Measurements from ENCODE around the gene GRK5.

The GRK5 gene

DNA sequence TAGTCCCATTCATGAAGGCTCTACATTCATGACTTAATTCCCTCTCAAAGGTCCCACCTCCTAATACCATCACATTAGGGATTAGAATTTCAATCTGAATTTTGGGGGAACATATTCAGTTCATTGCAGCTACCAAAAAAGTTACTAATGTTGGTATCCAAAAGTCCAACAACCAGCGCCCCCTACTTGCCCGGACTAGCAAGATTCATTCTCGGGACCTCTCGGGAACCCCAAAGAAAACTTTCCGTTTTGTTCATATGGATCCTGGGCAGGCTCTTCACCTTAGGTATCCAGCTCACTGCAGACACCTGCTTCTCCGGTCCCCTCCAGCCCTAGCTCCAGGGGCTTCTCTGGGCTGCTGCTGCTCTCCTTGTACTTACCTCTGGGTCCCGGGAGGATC is 8.9 kb upstream of the GRK5 start:
- DNase-seq (ENCODE audit: low spot score): no peak

DNA sequence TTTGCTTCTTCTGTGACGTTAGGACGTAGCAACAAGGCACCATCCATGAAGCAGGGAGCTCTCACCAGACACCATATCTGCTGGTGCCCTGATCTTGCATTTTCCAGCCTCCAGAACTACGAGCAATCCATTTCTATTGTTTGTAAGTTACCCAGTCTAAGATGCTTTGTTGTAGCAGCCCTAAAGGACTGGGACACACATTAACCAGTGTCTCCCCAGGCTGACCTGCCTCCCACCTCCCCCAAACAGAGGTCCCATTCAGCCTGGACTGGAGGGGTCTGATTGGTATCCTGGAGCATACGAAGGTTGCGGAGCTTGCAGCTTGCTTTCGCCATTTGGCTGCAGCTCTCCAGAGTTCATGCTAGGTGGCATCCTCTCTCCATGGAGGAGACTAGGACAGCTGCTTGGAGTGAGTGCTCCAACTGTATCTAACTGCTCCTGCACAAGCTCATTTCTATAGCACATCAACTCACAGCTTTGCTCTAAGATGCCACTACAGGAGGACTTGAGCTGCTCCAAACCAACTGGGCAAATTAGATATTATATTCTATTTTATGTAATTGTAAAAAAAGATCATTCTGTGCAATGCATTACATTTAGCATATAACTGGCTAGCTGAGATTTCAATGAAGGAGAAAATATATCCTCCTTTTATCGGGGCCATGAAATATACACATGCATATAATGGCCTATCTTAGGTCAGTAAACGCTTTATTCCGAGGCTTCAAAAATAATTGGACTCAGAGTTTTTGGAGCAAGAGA is 8.0 kb upstream of the GRK5 start:
- DNase-seq (ENCODE audit: low spot score): peak; percentile 80

DNA sequence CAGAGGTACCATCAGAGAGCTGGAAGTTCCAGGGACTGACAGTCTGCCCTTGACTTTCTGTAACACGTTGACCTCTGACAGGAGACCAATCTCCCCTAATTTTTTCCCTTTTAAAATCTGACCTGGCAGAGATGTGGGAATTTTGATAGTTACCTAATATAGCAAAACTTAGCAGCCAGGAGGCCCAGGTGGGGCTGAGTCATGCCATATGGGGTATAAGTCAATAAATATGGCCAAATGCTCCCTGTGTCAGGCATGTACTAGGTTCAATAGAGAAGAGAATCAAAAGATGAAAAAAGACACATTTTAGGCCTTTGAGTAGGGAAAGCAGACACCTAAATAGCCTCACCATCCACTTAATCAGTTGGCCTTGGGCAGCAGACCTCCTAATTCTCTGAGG is 6.1 kb upstream of the GRK5 start:
- DNase-seq (ENCODE audit: low spot score): no peak

DNA sequence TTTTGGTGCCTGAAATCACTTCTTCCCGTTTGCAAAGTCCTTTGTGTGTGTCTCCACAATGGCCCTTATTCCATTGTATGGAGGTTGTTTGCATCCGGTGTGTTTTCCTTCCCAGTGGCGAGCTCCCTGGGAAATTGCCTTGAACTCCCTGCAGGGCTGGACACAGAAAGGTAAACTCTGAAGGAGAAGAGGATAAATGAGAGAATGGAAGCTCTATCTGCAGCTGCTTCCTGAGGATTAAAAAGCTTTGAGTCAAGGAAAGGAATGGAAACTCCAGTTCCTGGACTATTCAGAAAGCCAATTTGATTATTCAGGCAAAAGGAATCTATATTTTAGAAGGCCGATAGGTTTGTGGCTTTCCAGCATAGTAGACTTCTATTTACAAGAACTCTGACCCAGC is 4.4 kb upstream of the GRK5 start:
- no peak for DNase-seq (ENCODE audit: low spot score)

DNA sequence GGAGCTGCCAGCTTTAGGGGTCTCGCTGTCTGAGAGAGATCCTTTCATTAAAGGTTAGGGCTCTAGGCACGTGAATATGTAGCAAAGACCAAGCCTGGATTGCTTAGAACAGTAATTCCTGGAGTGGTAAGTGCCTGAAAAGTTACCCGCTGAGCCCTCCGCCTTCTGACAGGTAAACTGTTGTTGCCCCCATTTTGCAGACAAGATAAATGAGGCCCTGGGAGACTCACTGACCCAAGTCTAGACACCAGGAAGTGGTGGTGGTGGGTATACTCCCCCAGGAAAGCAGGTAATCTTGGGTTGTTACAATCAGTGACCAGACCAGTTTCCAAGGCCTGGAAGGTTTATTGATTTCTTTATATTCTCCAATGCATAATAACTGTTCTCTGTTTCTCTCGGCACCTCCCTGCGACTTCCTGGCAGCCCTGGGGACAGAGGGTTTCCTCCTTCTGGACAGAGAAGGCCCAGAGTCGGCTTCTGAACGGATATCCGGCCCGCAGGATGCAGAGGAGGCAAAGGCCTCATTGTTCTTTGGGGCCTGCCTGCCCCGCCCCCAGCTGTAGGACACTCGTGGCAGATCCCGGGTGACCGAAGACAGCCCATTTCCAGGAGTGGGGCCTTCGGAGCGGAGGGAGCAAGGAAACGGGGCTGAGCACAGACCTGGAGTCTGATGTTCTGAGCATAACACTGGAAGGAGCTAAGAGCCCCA is 1.3 kb upstream of the GRK5 start:
- no peak for DNase-seq (ENCODE audit: low spot score)

DNA sequence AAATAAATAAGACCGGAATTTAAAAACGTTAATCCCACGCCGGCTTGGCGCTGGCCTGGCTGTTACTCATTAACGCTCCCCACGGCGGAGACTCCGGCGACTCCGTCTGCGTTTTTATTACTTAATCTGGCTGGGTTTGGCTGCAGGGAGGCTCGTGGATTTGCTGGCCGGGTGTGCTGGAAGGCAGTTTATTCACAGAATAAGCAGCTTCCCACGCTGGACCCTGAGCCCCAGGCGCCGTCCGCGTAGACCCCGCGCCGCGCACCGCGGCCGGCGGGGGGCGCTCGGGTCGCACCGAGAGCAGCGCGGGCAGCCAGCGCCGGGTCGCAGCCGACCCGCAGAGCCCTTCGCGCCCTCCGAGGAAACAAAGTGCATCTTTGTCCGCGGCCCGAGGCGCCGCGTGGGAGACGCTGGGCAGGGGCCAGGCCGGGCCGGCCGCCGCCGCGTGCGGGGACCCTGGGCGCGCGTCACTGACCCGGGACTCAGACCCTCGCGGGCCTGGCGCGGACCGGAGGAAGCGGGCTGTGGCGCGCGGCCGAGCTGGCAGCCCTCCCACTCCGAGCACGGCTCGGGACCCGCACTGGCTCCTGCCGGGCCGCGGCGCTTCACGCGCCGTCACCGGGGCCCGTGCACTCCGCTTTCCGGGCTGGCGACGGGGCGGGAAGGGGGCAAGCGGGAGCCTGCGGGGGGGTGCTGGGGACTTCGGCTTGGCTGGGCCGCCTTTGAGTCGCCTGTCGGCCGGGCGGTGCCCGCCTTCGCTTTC is 587 bp upstream of the GRK5 start:
- DNase-seq (ENCODE audit: low spot score): peak; percentile 87

DNA sequence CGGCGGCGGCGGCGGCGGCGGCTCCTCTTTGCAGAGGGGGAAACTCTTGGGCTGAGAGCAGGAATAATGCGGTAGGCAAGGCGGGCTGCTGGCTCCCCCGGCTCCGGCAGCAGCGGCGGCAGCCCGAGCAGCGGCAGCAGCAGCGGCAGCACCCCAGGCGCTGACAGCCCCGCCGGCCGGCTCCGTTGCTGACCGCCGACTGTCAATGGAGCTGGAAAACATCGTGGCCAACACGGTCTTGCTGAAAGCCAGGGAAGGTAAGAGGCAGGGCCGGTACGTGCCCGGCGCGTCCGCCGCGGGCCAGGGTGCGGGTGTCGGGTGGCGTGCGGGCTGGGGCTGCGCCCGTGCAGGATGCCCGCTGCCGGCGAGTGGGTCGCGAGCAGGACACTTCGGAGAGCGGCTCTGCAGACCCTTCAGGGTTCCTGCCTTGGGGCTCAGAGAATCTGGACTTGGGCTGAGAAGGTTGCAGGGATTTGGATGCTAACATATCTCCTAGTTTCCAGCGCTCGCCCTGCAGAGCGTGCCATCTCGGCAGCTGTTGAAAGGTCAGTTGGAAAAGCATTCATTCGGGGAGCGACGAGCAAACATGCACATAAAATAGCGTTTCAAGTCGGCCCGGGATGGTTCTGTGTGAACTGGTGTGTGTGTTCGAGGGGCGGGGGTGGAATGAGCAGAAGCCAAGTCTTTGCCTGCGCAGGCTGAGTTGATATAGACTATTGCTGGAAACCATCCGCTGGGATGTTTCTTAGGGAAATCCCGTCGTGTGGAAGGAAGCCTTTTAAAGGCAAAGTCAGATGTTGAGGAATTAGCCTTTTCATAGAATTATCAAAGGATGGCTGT is 562 bp downstream of the GRK5 start:
- peak; percentile 24 for DNase-seq (ENCODE audit: low spot score)

DNA sequence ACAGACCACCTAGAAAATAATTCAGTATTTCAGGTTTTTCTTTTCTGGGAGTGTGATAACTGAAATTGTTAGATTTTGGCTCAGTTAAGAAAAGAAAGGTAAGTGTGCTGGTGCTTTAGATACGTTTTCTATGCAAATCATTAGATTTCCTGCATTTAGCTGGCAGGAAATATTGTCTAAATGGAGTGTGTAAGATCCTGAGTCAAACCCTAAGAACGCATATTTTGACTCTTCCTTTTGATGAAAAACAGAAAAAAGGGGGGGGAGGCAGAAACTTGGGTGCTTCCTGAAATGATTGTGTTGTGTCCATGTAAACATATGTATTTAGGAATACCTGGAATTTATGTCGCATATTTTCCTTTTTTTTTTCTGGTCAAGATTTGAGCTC is 1.2 kb downstream of the GRK5 start:
- DNase-seq (ENCODE audit: low spot score): no peak

DNA sequence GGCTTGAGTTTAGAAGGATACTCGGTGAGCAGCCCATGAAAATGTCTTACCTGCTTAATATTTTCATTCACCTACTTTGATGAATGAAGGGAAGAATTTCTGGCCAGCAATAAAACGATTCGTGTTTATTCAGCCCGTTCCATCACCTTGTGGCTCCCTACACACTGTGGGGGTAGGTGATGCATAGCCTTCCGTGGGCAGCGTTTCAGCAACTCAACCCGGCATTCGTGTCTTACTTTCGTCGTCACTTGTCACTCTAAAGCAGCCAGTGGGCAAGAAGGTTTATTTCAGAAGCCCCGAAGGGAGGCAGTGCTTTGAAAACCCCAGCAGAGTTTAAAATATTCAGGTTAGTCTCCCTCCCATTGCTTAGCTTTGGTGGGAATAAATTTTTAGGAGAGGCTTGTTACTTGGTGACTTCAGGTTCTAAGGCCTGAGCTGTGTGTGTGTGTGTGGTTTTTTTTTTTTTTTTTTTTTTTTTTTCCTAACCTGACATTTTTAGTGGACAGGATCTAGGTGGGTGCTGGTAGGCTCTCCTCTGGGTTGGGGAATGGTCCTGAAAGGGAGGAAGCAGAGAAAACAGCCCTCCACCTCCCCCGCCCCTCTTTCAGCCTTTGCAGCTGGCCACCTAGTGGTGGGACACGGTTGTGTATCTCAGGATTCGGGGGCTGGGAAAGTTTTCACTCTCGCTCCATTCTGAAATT is 1.8 kb downstream of the GRK5 start:
- peak; percentile 68 for DNase-seq (ENCODE audit: low spot score)

DNA sequence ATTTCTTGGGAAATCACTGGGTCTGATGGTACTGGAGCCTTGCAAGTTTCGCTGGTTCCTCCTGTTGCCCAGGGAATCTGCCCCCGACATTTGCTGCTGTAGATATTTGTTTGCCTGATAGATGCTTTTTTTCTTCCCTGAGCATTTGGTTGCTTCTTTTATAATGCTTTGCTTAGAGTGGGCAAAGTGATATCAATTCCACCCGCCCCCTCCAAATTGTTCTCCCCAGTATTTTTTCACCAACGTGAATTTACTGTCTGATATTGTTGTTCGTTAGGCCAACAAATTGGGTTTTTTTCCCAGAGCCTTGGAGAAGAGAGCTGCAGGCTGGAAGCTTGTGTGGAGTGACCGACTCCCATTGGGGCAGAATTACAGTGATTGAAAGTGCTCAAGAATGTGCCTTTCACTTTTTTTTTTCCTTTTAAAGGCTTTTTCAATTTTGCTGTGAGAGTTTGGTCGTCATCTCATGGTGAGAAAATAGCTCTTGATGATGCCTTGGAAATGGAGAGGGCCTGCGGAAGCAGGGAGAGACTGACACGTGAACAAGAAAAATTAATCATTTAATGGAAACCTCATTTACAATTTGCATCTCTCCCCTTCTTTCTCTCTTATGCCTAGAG is 2.5 kb downstream of the GRK5 start:
- no peak for DNase-seq (ENCODE audit: low spot score)

DNA sequence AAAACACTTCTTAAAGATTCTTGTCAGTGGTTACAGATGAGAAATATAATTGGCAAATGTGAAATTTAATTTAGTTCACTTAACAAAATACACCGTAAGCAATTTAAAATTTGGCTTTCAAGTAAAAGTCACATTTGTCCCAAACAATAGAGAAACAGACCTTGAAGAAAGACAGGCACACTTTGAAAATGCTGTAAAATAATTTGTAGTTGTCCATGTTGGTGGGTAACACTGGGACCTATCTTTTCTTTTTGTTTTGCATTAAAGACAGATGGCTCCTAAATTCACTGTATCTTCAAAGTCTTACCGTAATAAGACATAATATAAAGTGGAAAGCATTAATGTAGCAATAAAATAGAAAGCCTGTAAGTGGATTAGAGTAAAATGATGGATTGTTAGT is 3.3 kb downstream of the GRK5 start:
- DNase-seq (ENCODE audit: low spot score): no peak

DNA sequence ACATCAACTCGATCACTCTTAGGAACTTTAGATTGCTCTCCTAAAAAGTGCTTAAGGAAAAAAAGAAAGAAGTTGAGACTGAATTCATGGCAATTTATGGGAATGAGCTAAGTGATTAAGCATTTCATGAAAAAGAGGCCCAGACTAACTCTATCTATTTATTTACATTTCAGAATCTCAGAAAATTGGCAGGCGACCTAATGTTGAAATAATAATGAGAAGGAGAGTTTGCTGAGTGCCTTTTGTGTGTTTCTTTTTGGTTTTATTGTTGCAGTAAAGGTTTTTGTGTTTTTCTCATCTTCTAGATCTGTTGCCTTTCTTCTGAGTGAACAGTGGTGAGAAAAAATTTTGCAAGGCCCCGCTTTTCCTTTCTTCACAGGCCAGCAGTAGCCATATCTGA is 3.8 kb downstream of the GRK5 start:
- no peak for DNase-seq (ENCODE audit: low spot score)

DNA sequence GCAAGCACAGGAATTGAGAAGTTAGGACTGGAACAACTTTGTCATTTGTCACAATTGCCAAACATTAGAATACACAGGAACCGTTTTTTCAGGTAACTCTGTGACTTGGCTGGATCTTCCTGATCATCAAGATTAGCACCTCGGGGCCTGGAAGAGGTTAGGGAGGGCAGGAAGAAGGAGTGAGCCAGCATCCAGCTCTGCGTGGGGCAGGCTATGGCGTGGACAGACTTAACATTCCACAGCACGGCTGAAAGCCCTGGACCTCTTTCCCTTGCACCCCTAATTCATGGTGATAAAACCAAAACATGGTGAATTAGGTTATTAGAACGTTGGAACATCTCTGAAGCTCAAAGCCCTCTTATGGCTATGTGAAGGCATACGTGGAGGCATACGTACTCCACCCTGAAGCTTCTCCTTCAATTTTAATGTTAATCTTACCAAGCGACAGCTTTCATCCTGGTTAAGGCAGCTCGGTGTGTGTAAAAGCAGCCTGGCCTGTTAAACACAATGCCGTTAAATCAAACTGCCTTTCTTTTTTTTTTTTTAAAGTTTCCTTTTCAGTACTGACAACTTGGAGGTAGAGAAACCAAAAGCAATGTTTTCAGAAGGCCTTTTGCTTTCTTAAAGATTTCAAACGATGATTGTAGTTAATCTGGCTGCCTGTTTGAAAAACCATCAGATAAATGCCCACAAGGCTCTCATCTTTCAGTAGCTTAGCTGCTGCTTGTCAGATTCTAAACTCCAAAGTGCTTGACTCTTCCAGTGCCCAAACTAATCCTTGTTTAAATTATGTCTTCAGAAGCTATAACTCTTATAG is 4.5 kb downstream of the GRK5 start:
- no peak for DNase-seq (ENCODE audit: low spot score)

DNA sequence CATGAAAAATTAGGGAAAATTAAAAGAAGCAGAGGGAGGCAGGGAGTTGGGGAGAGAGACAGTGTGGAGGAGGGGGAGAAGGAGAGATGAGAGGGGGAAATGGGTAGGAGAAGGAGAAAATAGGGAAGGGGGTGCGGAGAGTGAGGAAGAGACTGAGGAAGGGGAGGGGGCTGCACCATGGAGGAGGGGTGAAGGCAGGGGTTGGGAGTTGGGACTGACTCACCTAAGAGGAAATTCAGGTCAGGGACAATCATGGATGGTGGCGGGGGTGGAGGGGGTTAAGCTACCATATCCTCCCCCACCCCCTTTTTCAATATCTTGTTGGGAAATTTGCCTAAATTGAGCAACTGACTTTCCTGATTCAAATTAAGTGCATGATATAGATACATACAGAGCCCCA is 8.0 kb downstream of the GRK5 start:
- no peak for DNase-seq (ENCODE audit: low spot score)

DNA sequence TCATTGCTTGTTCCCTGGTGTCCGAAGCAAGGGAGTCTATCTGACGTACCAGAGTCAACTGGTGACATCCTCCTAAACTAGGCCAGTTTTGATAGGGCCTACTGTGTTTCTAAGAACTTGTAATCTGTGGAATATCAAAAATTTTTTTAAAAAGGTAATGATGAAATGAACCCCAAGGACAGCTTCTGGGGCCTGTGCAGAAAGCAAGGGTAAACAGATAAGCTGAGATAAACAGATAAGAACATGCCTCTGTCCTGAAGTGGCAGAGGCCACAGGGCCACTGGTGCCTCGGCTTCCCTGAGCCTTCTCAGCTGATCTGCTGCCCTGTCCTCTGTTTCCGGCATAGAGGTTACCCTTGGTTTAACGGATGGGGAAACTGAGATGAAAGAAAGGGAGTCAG is 8.8 kb downstream of the GRK5 start:
- DNase-seq (ENCODE audit: low spot score): no peak

DNA sequence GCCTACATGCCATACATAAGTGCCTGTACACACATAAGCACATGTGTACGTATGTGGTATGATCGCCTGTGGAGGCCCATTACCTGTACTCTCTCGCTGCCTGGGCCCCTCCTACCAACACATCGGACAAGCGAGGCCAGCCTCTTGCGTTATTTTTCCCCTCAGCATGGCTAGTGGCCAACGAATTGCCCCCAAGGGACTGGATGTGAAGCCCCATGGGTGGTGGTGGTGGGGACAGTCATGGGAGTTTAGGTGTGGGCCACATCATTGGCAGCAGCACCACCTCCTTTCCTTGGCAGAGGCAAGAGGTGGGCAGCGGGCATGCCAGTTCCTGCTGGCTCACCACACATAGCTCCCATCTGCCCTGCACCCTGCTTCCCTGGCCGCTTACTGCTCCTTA is 10.0 kb downstream of the GRK5 start:
- no peak for DNase-seq (ENCODE audit: low spot score)

DNA sequence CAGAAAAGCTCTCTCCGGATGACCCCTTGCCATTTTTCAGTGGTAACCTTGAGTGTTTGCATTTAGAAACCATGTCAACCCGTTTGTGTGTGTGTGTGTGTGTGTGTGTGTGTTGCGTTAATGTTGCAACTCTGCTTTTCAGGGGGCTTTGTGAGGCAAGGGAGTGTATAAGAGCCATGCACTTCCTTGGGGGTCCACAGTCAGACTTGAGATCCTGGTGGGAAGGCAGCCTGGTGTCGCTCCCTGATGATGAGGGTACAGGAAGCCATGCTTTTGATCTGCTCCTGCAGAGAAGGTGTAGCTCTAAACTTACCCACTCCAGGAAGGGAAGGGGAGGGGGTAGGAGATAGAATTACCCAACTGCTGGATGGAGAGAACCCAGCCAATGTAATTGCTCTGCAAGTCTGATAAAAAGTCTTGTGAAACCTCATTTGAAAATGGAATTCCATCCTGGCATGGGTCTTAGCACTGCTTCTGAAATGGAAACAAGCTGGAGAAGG is 10.7 kb downstream of the GRK5 start:
- DNase-seq (ENCODE audit: low spot score): peak; percentile 32

DNA sequence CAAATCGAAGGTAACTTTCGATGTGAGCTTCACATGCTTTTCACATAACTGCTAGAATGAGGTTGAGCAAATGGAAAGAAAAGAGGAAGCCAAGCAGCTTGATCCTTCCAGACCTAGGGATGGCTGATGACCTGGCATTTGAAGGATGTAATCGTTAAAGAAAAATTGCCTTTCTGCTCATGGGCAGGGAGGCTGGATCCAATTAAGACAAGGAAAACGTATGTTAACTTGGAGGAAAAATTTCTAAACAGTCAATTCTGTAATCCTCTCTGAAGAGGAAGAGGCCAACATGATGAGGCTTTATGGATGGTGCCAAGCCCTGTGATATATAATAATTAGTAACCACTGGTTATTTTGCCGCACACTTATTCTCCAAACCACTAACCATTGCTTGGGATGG is 12.5 kb downstream of the GRK5 start:
- DNase-seq (ENCODE audit: low spot score): peak; percentile 58

DNA sequence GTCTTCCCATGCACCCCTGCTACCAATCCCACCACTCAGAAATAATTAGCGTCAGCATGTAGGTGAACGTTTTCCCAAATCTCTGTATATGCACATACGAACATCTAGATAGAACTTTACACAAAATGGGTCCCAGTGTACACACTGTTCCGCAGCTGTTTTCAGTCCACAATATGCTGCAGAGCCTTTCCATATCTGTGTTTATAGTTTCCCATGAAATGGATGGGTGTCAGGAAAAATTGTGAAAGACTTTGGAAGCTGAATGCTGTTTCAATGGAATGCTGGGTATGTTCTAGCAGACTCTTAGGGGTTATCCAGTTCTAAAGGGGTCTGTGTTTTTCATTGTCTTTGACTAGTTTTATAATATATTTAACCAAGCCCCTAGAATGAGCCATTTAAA is 13.8 kb downstream of the GRK5 start:
- DNase-seq (ENCODE audit: low spot score): no peak

DNA sequence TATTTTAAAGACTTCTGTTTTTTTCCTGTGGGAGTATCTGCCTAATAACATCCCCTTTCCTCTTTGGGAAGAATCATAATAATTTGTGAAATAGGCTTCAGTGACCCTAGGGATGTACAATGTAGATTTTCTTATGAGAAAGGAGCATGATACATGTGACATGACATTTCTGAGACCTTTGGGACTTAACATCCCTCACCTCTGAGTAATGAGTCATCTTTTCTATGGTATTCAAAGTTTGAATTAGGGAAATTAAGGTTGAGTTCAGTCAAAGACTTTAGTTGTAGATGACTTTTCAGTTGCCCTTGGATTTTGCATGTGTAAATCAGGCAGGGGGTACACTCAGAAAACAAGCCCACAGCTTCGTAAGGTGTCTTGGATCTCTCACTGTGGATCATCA is 14.3 kb downstream of the GRK5 start:
- no peak for DNase-seq (ENCODE audit: low spot score)
